OCI-LY3 (cell line): Measurements from ENCODE around the gene CAMKMT.

ENCODE experiments used
- H2AFZ ChIP-seq: fragments of 200-600, 300-600 bp; shearing (Covaris generic); 2 replicates; pipeline ENCODE4 v1.6.0; 2014; ENCODE audit warnings: antibody characterized with exemption, low read depth, low read length
- H3K27ac ChIP-seq: fragments of 200-600, 300-600 bp; sonication (generic); 2 replicates; pipeline ENCODE4 v1.5.1; 2014; ENCODE audit warnings: mild to moderate bottlenecking, low read length, moderate library complexity, mixed read lengths
- H3K27me3 ChIP-seq: fragments of 200-600, 300-600 bp; sonication (generic); 2 replicates; pipeline ENCODE4 v1.6.1; 2014; ENCODE audit warnings: low read depth, low read length, mixed read lengths
- H3K36me3 ChIP-seq: fragments of 200-600, 300-600 bp; sonication (generic); replicated peaks from 2 replicates; pipeline ENCODE3; 2014; ENCODE audit warnings: low read depth, low read length, mixed read lengths
- H3K4me1 ChIP-seq: fragments of 300-600, 200-600 bp; sonication (generic); 2 replicates; pipeline ENCODE4 v1.6.1; 2014; ENCODE audit warnings: low read length, mixed read lengths
- H3K4me2 ChIP-seq: fragments of 200-600, 300-600 bp; sonication (generic); 2 replicates; pipeline ENCODE4 v1.6.1; 2014; ENCODE audit warnings: low read length, mixed read lengths
- H3K4me3 ChIP-seq: fragments of 300-600, 200-600 bp; sonication (generic); 2 replicates; pipeline ENCODE4 v1.5.1; 2014; ENCODE audit warnings: antibody characterized with exemption, mild to moderate bottlenecking, low read length, moderate library complexity
- H3K79me2 ChIP-seq: fragments of 300-600, 200-600 bp; shearing (Covaris generic); 2 replicates; pipeline ENCODE4 v1.6.1; 2014; ENCODE audit warnings: mild to moderate bottlenecking, low read length, mixed read lengths
- H3K9ac ChIP-seq: fragments of 300-600, 200-600 bp; shearing (Covaris generic); 2 replicates; pipeline ENCODE4 v1.6.0; 2014; ENCODE audit warnings: mild to moderate bottlenecking, low read length, moderate library complexity
- H3K9me3 ChIP-seq: fragments of 200-600, 300-600 bp; shearing (Covaris generic); 2 replicates; pipeline ENCODE4 v1.6.1; 2014; ENCODE audit warnings: low read length, mixed read lengths; ENCODE audit not compliant: insufficient read depth
- H4K20me1 ChIP-seq: fragments of 200-600, 300-600 bp; sonication (generic); 2 replicates; pipeline ENCODE4 v1.6.1; 2016; ENCODE audit warnings: low read length, mixed read lengths; ENCODE audit not compliant: insufficient read depth
- EZH2phosphoT487 ChIP-seq: fragments of 200-600 bp; shearing (Covaris generic); IDR thresholded peaks from 2 replicates; pipeline ENCODE4 v1.6.1; 2018; ENCODE audit warnings: antibody characterized with exemption, mixed run types, low read depth
- TF ChIP-seq, protein P1 (sequence below): fragments of 200-600, 300-600 bp; sonication (generic); IDR thresholded peaks from 2 replicates; pipeline ENCODE4 v1.5.1; 2014; ENCODE audit warnings: antibody characterized with exemption, low read length, low read depth

Gene CAMKMT

DNA sequence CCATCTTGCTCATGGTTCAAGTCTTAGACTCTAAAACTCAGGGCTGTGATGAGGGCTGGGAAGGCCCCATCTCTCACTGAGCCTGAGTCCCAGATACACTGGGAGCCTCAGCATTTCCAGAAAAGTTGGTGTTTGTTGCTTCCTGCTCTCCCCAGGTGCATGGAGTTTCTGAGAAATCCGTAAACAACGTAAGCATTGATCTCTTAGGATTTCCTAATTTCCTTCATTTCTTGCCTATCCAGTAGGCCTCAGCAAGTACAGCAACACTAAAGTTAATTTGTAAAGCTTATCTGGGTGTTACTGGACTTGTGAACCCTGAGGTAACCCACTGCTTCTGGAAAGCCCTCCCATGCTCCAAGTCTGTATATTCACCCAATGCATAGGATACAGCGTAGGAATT lies 380.3 kb downstream of the CAMKMT start:
- Histone ChIP-seq H2AFZ (no peak overlapping the region), H3K27ac (no peak overlapping the region), H3K4me3 (no peak overlapping the region), H3K9me3 (0 out of 2 replicates have a peak, but pooled peaks cover 2% of the 10 kb centered on the region), H3K4me1 (peaks cover 11% of the 10 kb centered on the region), H3K36me3 (no peaks in the 10 kb centered on the region), H3K4me2 (no peak overlapping the region), H3K27me3 (no peaks in the 10 kb centered on the region), H3K79me2 (no peaks in the 10 kb centered on the region), H4K20me1 (no peaks in the 10 kb centered on the region), H3K9ac (no peak overlapping the region)
- TF ChIP-seq EZH2phosphoT487: no peak
- TF ChIP-seq, protein P1, sequence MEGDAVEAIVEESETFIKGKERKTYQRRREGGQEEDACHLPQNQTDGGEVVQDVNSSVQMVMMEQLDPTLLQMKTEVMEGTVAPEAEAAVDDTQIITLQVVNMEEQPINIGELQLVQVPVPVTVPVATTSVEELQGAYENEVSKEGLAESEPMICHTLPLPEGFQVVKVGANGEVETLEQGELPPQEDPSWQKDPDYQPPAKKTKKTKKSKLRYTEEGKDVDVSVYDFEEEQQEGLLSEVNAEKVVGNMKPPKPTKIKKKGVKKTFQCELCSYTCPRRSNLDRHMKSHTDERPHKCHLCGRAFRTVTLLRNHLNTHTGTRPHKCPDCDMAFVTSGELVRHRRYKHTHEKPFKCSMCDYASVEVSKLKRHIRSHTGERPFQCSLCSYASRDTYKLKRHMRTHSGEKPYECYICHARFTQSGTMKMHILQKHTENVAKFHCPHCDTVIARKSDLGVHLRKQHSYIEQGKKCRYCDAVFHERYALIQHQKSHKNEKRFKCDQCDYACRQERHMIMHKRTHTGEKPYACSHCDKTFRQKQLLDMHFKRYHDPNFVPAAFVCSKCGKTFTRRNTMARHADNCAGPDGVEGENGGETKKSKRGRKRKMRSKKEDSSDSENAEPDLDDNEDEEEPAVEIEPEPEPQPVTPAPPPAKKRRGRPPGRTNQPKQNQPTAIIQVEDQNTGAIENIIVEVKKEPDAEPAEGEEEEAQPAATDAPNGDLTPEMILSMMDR: no peak

DNA sequence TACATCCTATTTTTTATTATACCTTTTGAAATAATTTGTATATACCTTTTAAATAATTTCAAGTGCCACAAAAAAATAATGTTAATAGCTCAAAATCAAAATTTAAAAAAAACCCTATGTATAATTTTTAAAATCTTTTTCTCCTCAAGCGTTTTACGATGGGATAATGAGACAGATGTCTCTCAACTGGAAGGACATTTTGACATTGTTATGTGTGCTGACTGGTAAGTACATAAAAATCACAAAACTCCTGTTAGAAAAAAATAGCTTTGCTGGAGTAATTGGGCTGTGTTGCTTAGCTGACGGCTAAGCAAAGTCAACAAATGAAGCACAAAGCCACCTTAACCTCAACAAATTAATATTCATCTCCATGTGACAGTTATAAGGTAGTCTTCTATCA lies 381.7 kb downstream of the CAMKMT start:
- H3K27ac ChIP-seq: no peak overlapping the region

DNA sequence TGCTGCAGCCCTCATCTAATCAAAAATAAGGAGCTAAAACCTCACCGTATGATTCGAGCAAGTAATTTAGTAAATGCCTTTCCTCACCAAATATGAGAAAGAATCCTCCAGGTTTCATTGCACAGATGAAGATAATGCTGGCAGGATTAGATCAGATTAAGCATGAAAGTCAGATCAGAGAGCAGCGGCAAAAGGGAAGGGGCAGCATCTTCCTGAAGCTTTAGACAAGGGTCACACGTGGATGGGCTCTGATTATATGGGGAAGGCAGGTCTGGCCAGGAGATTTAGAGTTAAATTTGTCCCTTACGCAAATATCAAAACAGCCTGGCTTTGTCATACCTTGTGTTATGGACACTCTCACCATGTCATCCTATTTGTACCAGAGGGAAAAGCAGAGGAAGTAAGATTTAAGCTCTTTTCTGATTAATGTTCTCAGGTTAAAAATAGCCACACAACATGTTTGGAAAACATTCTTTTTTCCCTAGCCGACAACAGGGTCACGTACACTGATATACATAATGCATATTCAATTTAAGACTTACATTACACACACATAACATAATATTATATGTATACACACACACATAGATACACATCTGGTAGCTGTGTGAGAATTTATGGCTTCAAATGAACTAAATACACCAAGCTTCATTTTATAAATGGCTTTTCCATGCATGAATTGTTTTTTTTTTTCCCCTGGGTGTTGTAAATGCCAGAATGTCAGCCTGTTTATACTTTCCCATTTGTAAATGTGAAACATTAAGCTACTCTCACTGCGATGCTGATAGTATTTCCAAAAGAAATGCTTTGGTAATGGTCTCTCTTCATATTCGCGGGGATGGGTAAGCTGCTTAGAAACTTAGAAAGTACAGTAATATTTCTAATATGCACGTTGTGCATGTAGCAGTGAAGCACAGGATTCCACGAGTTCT lies 383.5 kb downstream of the CAMKMT start:
- TF ChIP-seq EZH2phosphoT487: no peak
- no peak overlapping the region for H3K4me3 ChIP-seq
- H2AFZ ChIP-seq: no peak overlapping the region
- no peak overlapping the region for H3K27ac ChIP-seq
- H3K9me3 ChIP-seq: no peaks in the 10 kb centered on the region
- no peaks in the 10 kb centered on the region for H3K79me2 ChIP-seq
- no peak overlapping the region for H3K9ac ChIP-seq
- no peak overlapping the region for H3K4me2 ChIP-seq
- no peaks in the 10 kb centered on the region for H4K20me1 ChIP-seq
- no peaks in the 10 kb centered on the region for H3K36me3 ChIP-seq
- H3K27me3 ChIP-seq: no peaks in the 10 kb centered on the region
- H3K4me1 ChIP-seq: peaks cover 10% of the 10 kb centered on the region

More for the DNA sequence above, 381.7 kb downstream of the CAMKMT start:
- no peaks in the 10 kb centered on the region for H3K27me3 ChIP-seq
- peaks cover 11% of the 10 kb centered on the region for H3K4me1 ChIP-seq
- H3K4me3 ChIP-seq: no peak overlapping the region
- TF ChIP-seq EZH2phosphoT487: no peak
- TF ChIP-seq, protein P1: no peak
- no peaks in the 10 kb centered on the region for H3K36me3 ChIP-seq
- H4K20me1 ChIP-seq: no peaks in the 10 kb centered on the region
- no peak overlapping the region for H3K4me2 ChIP-seq
- H3K9me3 ChIP-seq: no peaks in the 10 kb centered on the region
- no peaks in the 10 kb centered on the region for H3K79me2 ChIP-seq
- H2AFZ ChIP-seq: no peak overlapping the region
- no peak overlapping the region for H3K9ac ChIP-seq

DNA sequence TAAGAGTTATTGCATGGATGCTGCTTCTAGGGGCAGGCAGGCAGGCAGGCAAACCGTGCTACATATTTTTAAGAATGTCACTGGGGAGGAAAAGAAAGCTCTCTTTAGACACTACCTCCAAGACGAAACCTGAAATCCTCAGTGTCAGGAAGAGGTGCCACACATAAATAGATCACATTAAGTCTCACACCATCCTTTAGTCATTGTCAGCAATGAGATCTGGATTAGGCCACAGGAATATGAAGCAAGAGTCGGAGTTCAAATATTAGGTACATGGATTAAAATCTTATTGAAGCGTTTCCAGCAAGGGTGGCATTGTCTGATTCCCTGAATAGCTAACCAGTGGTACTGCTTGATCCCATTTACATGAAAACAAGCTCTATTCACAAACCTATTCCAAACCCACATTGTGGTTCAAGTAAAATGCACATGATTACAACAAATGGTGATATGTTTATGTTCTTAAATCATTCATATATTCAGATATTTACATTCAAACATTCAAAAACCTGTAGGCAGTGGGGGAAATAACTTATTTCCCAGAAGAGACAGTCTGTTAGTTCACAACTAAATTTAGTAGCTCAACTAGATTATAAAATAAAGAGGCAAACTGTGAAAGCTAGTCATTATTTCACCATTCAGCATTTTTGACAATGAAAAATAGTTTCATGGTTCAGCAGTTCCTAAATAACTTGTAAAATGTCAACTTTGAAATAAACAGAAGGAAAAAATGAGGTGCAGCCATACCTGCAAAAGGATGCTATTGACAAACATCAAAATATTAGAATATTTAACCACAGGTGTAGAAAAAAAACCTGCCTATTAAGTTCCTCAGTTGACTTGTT lies 384.4 kb downstream of the CAMKMT start:
- Histone ChIP-seq H3K27ac (no peak overlapping the region), H3K4me1 (0 out of 2 replicates have a peak, but pooled peaks cover under 1% of the 10 kb centered on the region), H2AFZ (no peak overlapping the region), H3K9ac (no peak overlapping the region), H3K4me2 (no peak overlapping the region), H3K36me3 (no peaks in the 10 kb centered on the region), H3K79me2 (no peaks in the 10 kb centered on the region), H3K4me3 (no peak overlapping the region), H4K20me1 (no peaks in the 10 kb centered on the region), H3K9me3 (no peaks in the 10 kb centered on the region), H3K27me3 (no peaks in the 10 kb centered on the region)
- TF ChIP-seq, protein P1: no peak
- TF ChIP-seq EZH2phosphoT487: no peak
